ENCODE data around the gene NTN1. TPM values are rescaled to one million over a fixed set of nuclear protein-coding genes. Genes with fewer than 3 reads are reported as not detected.

The NTN1 gene
- total RNA-seq, 1 donor from 2014 or later = 4.7 TPM

- intact Hi-C loops (cut with DNase I) = no loop called here
- Histone ChIP-seq H3K4me3 (no peak overlapping the region), H3K27ac (no peak overlapping the region), H3K36me3 (no peaks in the 10 kb centered on the region), H3K27me3 (no peaks in the 10 kb centered on the region), H3K4me1 (peaks cover 25% of the 10 kb centered on the region), H3K9me3 (no peaks in the 10 kb centered on the region)
- TF ChIP-seq CTCF (IDR thresholded peaks at IDR 0.05) = no peak
- TF ChIP-seq POLR2A (IDR thresholded peaks at IDR 0.05) = no peak
- no peak for TF ChIP-seq POLR2AphosphoS5 (IDR thresholded peaks at IDR 0.05; ENCODE audit: insufficient read depth in 1 of 2, low read depth in 1 of 2)
- DNase-seq (ENCODE audit: extremely low spot score in 2 of 2) = no peak
These were observed 2.6 kb upstream of the NTN1 start for GRCh38 chr17:9018726-9019125.

GRCh38 chr17:9020096-9020823, 1.1 kb upstream of the NTN1 start:
- H3K4me3 ChIP-seq = peak overlapping the region; percentile 63 to 67
- H3K27me3 ChIP-seq = no peaks in the 10 kb centered on the region
- no peaks in the 10 kb centered on the region for H3K9me3 ChIP-seq
- peaks cover 25% of the 10 kb centered on the region for H3K4me1 ChIP-seq
- H3K36me3 ChIP-seq = no peaks in the 10 kb centered on the region
- TF ChIP-seq CTCF (IDR thresholded peaks at IDR 0.05) (no peak), POLR2A (IDR thresholded peaks at IDR 0.05) (no peak), POLR2AphosphoS5 (IDR thresholded peaks at IDR 0.05; ENCODE audit: insufficient read depth in 1 of 2, low read depth in 1 of 2) (no peak)
- H3K27ac ChIP-seq = peak overlapping the region; percentile 92
- intact Hi-C loops (cut with DNase I) = no loop called here
- DNase-seq (ENCODE audit: extremely low spot score in 2 of 2) = no peak

- Histone ChIP-seq H3K27ac (peak overlapping the region; percentile 92), H3K36me3 (no peaks in the 10 kb centered on the region), H3K4me1 (peaks cover 25% of the 10 kb centered on the region), H3K27me3 (no peaks in the 10 kb centered on the region), H3K9me3 (no peaks in the 10 kb centered on the region), H3K4me3 (peak overlapping the region; percentile 63 to 67)
- TF ChIP-seq CTCF (IDR thresholded peaks at IDR 0.05) (no peak), POLR2AphosphoS5 (IDR thresholded peaks at IDR 0.05; ENCODE audit: insufficient read depth in 1 of 2, low read depth in 1 of 2) (no peak)
- intact Hi-C loops (cut with DNase I) = no loop called here
- DNase-seq (ENCODE audit: extremely low spot score in 2 of 2) = no peak
These were observed 519 bp upstream of the NTN1 start for GRCh38 chr17:9020824-9021157.

- H3K27me3 ChIP-seq = no peaks in the 10 kb centered on the region
- no peak for DNase-seq (ENCODE audit: extremely low spot score in 2 of 2)
- H3K4me3 ChIP-seq = peak overlapping the region; percentile 63 to 67
- TF ChIP-seq POLR2AphosphoS5 (IDR thresholded peaks at IDR 0.05; ENCODE audit: insufficient read depth in 1 of 2, low read depth in 1 of 2) = peak in 1 of 2 donors; percentile 3
- TF ChIP-seq CTCF (IDR thresholded peaks at IDR 0.05) = no peak
- peak overlapping the region; percentile 92 for H3K27ac ChIP-seq
- no peaks in the 10 kb centered on the region for H3K9me3 ChIP-seq
- H3K36me3 ChIP-seq = no peaks in the 10 kb centered on the region
- H3K4me1 ChIP-seq = peaks cover 25% of the 10 kb centered on the region
- intact Hi-C loops (cut with DNase I) = no loop called here
These were observed 772 bp downstream of the NTN1 start for GRCh38 chr17:9021992-9022572.
